Central memory CD4-positive, alpha-beta T cell (primary cell): Measurements from ENCODE around the gene OR52E2.
"Not testable (repeated sequence)": the region's sequence is repeated elsewhere in the genome, so short reads cannot be mapped to it uniquely, and the experiment has no call there.

Experiments
- DNase-seq: peaks from one replicate; pipeline ENCODE4 v3.0.0; 2022
- total RNA-seq, 3 experiments: gene quantifications; one replicate each; lab custom pipeline; 2026; lab: John Stamatoyannopoulos, UW

OR52E2 gene
- total RNA-seq, result 0 reads per million in 3 experiments

DNA sequence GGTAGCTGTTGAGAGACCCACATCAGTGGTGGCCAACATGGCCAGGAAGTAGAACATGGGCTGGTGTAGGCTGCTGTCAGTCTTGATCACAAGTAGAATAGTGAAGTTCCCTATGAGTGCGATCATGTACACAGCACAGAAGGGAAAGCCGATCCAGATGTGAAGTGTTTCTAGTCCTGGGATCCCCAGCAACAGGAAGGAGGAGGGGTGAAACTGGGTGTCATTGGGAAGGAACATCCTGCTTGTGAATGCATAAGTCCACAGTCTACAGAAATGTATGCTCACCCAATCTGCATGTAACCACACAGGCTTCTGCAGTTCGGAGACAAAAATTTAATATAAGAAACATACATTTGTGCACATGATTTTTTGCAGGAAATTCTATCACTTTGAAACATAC, at the start of gene OR52E2:
OR52E2 (minus strand) TSS at position 237 of the 400 bp plus-strand sequence; CDS start at position 237, 0 bp downstream.
- no peak for DNase-seq

DNA sequence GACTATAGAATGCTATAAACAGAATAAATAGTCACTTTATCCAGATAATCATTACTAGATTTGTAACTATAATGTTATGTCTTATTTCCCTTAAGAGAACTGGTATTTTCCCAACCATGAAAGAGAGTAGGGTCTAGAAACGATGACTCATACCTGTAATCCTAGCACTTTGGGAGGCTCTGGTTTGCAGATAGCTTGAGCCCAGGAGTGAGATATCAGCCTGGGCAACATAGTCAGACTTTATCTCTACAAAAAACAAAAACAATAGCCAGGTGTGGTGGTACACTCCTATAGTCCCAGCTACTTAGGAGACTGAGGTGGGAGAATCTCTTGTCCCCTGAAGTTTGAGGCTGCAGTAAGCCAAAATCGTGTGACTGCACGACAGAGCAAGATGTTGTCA, 47.9 kb upstream of the OR52E2 start:
- DNase-seq, result no peak

DNA sequence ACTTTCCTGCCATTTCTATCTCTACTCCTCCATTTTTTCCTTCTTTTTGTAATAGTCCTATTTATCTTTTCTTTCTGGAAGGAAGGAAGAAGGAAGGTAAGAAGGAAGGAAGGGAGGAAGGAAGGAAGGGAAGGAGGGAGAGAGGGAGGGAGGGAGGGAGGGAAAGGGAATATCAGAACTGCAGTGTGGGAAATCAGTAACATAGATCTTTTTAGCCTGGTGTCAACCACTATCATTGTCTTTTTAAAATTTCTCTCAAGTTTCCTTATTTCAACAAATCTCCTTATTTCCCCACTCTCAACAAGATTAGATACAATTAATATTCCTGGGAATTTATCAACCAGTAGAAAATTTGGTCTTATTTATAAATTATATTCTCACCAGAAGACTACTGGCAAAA, 43.6 kb upstream of the OR52E2 start:
- DNase-seq, result no peak

DNA sequence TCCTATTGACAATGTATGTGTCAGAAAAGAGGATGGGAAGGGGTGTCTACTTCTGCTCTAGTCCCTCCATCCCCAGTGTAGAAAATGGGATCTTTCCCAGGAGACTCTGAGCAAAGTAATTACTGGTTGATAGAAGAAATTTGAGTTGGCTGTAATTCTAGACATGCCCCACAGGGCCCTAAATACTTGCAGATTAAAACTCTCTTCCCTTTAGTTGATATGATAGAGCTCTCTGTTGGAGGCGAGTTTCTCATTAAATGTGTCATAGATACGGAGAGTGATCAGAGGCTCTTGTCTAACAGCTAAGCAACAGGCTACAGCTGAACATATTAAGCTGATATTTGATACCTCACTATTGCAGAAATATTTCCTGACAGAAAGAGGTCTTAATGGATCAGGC, 42.8 kb upstream of the OR52E2 start:
- DNase-seq, result no peak

DNA sequence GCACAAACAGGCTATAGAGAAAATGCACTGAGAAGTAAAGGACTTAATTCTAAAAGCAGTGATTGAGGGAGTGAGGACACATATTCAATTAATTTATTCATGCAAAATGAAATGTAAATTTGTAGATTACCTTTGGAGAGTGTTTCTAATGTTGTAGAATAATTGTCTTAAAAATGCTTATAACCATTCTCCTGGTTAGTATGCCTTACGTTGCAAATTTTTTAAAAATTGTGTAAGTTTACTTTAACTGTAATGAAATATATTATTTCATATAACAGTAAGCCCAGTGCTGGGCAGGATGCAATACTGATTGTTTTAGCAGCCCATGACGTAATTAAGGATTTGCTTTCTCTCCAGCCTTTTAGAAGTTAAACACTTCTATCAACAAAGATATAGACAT, 36.6 kb upstream of the OR52E2 start:
- DNase-seq, result no peak

DNA sequence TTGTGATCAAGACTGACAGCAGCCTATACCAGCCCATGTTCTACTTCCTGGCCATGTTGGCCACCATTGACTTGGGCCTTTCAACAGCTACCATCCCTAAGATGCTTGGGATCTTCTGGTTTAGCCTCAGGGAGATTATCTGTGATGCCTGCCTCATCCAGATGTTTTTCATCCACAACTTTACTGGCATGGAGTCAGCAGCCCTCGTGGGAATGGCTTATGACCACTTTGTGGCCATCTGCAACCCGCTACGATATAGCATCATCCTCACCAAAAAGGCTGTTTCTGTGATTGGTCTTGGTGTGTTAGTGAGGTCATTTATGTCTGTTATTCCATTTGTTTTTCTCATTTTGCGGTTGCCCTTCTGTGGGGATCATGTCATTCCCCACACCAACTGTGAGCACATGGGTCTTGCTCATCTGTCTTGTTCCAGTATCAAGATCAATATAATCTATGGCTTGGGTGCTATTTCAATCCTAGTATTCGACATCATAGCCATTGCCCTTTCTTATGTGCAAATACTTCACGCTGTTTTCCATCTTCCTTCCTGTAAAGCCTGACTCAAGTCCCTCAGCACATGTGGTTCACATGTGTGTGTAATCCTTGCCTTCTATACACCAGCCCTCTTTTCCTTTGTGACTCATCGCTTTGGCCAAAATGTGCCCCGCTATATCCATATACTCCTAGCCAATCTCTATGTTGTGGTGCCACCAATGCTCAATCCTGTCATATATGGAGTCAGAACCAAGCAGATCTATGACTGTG, 33.6 kb upstream of the OR52E2 start:
- DNase-seq, result no peak

DNA sequence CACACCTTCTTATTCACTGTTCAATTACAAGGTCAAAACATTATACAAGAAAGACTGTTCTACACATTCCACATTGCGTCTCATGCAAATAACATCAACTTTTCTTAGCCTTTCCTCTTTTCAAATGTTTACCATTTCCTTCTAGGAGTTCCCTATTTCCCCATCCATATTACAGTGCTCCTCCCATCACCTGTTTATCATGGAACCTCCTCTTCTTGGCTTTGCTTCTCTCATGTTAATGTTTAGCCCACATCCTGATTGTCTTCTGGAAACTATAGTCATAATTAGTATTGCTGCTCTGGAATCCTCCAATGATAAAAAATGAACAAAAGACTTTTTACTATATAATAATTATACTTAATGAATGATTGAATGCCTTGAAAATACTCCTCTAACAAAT, 31.2 kb upstream of the OR52E2 start:
- DNase-seq, result no peak

DNA sequence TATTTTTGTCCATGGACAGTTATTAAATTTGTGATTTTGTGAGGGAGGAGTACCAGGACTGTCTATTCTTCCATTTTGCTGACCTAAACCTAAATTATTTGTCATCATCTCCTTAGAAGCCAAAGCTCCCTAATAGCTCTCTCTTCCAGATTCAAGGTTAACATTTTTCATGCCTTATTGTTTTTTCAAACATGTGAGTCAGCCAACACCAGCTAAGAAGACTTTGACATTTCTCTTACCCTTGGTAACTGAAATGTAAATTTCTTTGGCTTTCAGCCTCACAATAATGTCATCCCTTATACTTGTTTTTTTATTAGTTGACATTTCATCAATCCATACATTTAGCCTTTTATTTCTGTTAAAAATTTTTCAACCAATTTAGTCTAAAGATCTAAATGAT, 29.1 kb upstream of the OR52E2 start:
- no peak for DNase-seq

DNA sequence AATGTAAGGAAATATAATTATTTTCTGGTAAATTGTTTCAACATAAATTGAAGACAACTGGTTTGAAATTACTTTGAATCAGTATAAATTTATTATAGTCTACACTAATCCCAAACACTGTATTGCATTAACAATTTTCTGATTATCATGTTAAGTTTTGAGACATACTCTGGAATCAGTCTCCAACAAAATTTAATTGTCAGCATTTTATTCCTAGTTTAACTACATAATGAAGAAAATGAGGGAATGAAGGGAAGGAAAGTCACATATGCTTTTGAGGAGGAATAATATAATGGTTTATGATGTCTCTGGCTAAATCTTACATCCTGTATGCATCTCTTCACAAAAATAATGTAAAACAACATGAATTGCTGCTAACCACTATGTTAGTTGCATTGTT, 24.2 kb upstream of the OR52E2 start:
- no peak for DNase-seq

DNA sequence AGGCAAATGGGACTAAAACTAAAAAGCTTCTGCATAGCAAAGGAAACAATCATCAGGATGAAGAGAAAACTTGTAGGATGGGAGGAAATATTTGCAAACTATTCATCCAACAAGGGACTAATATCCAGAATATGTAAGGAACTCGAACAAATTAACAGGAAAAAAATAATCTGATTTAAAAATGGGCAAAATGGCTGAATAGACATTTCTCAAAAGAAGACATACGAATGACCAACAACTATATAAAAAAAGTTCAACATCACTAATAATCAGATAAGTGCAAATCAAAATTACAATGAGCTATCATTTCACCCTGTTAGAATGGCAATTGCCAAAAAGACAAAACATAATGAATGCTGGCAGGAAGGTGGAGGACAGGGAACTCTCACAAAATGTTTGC, 22.0 kb upstream of the OR52E2 start:
- no peak for DNase-seq

DNA sequence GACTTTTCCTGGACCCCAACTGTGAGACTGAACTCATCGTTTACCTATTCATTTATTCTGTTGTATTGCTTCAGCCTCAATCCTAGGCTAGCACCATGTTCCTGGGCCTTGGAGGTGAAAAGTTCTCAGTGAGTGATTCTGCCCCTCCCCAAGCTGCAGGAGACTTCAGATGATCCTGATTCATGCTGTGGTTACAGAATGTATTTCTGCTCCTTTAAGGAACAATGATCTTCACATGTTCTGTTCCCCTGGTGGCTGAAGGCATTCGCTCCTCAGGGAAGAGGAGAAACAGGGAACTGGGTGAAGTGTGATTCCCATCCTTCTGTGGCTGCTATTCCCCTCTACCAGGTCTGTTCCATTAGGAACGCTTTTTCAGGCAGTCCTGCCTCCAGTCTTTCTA, 12.4 kb upstream of the OR52E2 start:
- no peak for DNase-seq

DNA sequence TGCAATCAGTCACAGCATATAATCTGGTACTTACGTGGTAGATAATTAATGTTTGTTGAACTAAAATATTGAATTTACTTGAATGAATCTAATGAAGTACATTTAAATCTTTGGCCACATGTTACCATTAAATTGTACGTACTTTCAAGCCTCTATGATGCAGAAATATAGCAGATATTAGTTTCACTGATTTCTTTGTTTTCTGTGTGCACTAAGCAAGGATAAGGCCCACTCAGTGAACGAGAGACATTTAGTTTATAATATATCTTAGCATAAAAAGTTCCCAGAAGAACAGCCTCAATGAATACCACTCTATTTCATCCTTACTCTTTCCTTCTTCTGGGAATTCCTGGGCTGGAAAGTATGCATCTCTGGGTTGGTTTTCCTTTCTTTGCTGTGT, 9.8 kb upstream of the OR52E2 start, which contains the start of gene OR52E1:
OR52E1 (plus strand) TSS at position 301 of the 400 bp plus-strand sequence.
- DNase-seq, result no peak

DNA sequence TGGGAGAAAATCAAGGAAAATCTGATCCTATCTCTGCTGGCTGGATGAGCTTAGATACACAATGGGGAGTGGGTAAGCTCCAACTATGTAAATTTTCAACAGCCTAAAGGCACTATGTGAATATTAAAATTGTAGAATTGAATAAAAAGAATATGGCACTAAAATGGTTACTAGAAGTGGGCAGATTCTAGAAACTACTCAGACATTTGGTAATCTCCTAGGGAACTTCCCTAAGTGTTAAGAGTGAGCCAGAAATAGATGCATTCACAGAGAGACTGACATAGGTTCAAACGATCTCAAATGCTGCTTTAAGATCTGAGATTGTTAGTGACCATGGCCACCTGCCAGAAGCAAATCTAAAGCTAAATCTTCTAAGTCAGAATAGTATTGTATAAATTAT, 5.6 kb upstream of the OR52E2 start:
- no peak for DNase-seq

DNA sequence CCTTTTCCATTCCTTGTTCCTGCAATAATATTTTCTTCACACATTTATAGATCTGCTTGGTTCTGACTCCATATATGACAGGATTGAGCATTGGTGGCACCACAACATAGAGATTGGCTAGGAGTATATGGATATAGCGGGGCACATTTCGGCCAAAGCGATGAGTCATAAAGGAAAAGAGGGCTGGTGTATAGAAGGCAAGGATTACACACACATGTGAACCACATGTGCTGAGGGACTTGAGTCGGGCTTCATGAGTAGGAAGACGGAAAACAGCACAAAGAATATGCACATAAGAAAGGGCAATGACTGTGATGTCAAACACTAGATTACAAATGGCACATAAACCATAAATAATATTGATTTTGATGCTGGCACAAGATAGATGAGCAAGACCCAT, 748 bp downstream of the OR52E2 start:
- not testable (repeated sequence) for DNase-seq

DNA sequence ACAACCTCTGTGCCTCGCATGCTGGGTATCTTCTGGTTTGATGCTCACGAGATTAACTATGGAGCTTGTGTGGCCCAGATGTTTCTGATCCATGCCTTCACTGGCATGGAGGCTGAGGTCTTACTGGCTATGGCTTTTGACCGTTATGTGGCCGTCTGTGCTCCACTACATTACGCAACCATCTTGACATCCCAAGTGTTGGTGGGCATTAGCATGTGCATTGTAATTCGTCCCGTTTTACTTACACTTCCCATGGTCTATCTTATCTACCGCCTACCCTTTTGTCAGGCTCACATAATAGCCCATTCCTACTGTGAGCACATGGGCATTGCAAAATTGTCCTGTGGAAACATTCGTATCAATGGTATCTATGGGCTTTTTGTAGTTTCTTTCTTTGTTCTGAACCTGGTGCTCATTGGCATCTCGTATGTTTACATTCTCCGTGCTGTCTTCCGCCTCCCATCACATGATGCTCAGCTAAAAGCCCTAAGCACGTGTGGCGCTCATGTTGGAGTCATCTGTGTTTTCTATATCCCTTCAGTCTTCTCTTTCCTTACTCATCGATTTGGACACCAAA, 12.6 kb downstream of the OR52E2 start:
- DNase-seq, result no peak

DNA sequence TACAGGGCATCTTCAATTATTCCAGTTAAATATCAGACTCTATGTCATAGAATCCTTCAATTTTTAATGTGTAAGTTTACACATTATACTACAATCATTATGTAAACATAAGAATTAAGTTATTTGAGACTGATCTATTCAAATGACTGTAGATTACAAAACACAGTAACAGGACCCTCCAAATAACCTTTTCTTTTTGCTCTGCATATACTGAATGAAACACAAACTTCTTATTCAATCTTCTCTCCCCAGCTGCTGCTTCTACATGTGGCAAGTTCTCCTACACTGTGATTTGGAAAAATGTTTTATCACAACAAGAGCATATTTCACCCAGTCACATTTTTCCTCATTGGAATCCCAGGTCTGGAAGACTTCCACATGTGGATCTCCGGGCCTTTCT, 13.2 kb downstream of the OR52E2 start, which contains the start of gene OR52J3:
OR52J3 (plus strand) TSS at position 301 of the 400 bp plus-strand sequence; CDS start at position 301, 0 bp downstream.
- DNase-seq, result no peak

DNA sequence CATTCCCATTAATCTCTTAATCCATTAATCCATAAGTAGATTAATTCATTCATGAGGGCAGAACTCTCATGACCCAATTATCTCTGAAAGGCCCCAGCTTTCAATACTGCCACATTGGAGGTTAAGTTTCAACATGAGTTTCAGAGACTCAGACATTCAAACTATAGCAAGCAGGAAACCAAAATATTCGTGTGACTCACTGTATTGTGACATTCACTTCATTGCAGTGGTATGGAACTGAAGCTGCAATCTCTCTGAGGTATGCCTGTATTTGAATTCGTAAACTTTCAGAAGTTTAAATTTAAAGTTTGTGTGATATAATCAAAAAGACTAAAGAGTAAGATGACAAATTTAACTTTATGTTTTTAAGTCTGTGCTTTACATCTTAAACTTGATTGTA, 16.0 kb downstream of the OR52E2 start:
- DNase-seq, result no peak

DNA sequence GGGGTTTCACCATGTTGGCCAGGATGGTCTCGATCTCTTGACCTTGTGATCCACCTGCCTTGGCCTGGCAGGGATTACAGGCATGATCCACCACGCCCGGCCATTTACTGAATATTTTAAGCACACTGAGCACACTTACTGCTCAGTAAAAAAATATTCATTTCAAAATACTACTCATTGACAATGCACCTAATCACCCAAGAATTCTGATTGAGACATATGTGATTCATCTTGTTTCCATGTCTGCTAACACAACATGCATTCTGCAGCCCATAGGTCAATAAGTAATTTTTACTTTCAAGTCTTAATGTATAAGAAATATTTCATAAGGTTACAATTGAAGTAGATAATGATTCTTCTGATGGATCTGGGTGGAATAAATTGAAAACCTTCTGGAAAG, 17.3 kb downstream of the OR52E2 start:
- no peak for DNase-seq

DNA sequence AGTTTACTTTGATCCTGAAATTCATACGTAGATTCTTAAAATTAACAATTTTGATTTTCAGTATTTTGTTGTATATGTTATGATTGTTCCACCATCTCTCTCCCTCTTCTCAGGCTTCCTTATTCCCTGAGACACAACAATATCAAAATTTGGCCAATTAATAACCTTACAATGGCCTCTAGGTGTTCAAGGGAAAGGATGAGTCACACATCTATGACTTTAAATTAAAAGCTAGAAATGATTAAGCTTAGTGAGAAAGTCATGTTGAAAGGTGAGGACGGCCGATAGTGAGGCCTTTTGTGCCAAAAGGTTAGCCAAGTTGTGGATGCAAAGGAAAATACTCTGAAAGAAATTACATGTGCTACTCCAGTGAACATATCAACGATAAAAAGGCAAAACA, 18.6 kb downstream of the OR52E2 start:
- no peak for DNase-seq

DNA sequence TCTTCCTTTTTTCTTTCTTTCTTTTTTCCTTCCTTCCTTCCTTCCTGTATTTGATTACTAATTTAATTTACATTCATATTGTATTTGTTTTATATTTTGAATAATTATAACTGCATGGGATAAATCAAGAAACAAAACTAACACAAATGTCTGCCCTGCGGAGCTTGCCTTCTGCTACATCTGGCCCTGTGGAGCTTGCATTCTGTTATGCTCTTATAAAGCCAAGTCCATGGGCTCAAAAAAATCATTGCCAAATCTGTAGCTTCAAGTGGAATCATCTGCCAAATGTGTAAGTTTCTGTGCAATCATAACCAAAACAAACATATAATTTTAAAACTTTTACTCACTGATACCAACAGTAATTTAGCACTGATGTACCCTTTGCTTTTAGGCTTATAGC, 21.1 kb downstream of the OR52E2 start:
- no peak for DNase-seq

DNA sequence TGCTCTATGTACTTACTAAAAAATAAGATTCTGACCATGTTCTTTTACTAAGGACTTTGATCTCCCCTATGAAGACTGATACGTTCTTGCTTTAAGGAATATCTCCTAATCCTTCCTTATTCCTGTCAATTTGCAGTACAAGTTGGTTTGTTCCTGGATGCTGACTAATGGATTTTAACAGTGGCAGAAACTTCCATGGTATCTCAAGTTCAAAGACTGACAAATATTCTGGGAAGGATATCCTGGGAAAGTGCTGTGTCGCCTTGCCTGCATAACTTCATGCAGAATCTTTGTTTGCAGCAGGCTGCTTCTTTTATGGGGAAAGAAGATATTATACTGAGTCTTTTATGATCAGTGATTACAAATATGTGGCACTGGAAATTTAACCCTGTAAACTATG, 21.5 kb downstream of the OR52E2 start:
- no peak for DNase-seq

DNA sequence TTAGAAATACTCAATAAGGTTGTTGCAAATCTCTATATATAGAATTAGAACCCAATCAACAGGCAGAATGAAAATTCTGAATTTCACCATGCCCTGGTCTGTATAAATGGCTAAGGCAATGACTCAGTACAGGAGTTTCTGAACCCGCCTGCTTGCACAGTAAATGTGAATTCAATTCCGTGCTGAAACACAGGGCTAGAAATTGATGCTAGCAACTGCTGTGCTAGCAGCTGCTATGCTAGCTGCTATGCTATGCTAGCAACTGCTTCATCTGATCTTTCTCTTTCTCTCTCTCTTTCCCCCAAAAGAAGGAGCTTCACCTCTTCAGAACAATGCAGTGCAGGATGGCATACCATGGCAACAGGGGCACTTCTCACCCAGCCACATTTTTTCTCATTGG, 22.8 kb downstream of the OR52E2 start:
- no peak for DNase-seq

DNA sequence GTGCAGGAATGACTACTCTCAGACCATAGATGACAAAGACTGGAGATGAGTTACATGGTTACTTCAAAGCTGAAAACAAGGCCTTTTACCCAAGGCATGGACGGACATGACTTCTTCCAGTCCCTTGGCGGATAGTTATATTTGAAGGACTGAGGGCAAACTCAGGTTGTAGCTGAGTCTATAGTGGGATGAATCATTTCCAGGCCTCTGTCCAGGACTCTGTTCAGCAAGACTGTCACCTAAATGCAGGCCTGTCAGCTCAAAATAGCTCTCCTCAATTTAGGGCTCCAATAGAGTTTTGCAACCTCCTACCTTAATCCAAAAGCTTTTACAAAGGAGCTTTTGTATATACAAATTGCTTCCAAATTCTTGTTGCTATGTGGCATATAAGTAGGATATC, 37.4 kb downstream of the OR52E2 start:
- no peak for DNase-seq

DNA sequence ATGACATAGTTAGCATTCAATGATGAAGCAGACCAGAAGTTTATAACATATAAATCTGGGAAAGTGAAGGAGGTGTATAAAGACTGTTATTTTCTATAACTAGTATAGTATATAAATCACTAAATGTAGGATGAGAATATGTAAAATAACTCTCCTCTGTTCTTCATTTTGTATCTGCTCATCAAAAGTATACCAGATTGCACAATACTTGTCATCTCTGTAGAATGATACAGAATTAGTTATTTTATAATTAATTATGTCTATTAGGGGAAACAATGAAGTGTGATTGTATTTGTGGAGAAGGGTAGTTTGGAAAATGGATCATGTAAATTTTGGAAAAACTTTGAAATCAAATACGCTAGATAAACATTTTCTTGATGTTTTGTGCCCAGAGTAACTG, 46.4 kb downstream of the OR52E2 start:
- no peak for DNase-seq

DNA sequence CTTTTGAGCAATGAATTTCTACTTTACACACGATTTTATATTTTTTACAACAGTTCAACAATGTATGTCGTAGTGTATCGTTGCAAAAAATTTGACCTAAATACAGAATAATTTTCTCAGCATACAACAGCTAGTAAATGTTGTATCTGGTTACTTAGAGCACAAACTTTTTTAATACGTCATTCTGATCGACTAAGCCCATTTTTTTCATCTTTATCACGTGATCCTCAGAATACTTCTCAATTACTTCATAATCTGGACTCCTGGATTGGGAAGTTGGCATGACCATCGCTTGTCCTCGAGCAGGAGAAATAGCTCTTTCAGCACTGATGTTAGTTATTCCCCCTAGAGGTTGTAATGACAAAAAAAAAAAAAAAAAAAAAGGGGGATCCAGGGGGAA, 48.2 kb downstream of the OR52E2 start:
- DNase-seq, result no peak
